C4-2B (cell line): Measurements from ENCODE around the gene RNF130.

Experiments used
- CTCF ChIP-seq: fragments of 450-650 bp; conservative IDR thresholded peaks from 2 replicates; pipeline ENCODE4 v1.5.1; 2017; ENCODE audit warnings: mild to moderate bottlenecking
- ZFX ChIP-seq: fragments of 450-650 bp; IDR thresholded peaks from 2 replicates; pipeline ENCODE4 v1.6.1; 2017

- TF ChIP-seq CTCF, result no peak
- no peak for TF ChIP-seq ZFX
Observed at GRCh38 chr5:180109920-180110319, 38.4 kb upstream of the RNF130 start.
